Measurements from ENCODE around the gene SHISAL1. TPM values are rescaled to one million over a fixed set of nuclear protein-coding genes. Genes with fewer than 3 reads are reported as not detected.

SHISAL1 gene
- total and polyA plus RNA-seq, 2 donors (not counting 1 experiment from before 2014, with no cell fraction given) = not detected

DNA sequence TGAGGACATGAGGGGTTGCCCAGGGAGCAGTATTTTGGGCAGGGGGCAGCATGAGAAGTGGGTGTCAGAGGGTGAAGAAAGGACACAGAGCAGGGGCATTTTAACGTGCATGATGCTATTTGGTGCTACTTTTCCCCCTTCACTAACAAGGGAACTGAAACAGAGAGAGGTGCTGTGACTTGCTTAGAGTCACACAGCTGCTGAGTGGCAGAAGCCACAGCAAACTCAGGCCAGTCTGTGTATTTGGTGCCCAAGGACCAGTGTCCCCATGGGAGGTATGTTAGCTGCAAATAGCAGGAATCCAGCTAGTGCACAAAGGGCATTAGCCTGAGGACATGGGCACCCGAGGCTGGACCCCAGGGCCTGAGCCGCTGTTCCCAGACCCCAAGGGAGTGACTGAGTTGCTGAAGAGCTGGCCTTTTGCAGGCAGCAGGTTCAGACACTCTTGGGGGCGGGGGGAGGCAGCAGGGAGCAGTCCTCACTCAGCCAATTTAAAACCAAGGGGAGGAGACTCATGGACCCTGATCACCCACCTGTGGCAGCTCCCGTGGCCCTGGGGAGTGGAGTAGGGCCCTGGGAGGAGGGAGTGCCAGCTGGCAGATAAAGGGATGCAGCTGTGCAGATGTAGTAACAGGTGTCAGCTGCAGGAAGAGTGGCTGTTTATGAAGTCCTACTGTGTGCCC, 117.4 kb downstream of the SHISAL1 start:
- Histone ChIP-seq H3K4me3 (ENCODE audit: control extremely low read depth in 1 of 5, extremely low read depth in 1 of 5, insufficient read depth in 1 of 5, low read depth in 2 of 5, low read length in 4 of 5) (no peak overlapping the region), H3K4me1 (ENCODE audit: control insufficient read depth in 2 of 2, insufficient read depth in 2 of 2, low read length in 2 of 2) (peaks cover 23 to 34% of the 10 kb centered on the region in 2 donors), H3K9me3 (ENCODE audit: control extremely low read depth in 1 of 3, control insufficient read depth in 2 of 3, insufficient read depth in 1 of 3, low read length in 2 of 3) (peaks cover 0 to 6% (median 0%) of the 10 kb centered on the region in 3 donors), H2AFZ (ENCODE audit: insufficient read depth, low read depth, low read length, poor library complexity, severe bottlenecking) (no peak overlapping the region), H3K79me2 (ENCODE audit: control insufficient read depth, insufficient read depth, low read length) (peaks cover 39% of the 10 kb centered on the region), H3K27me3 (replicated peaks in 1 of 4; ENCODE audit: control extremely low read depth in 1 of 4, control insufficient read depth in 3 of 4, insufficient read depth in 4 of 4, low read length in 3 of 4) (no peaks in the 10 kb centered on the region), H3K27ac (ENCODE audit: low read length in 2 of 2) (no peak overlapping the region), H3K9ac (ENCODE audit: low read length) (no peak overlapping the region), H4K20me1 (ENCODE audit: control insufficient read depth, insufficient read depth, low read length, poor library complexity, severe bottlenecking) (peaks cover 93% of the 10 kb centered on the region), H3K36me3 (replicated peaks in 1 of 2; ENCODE audit: control extremely low read depth in 1 of 2, control insufficient read depth in 1 of 2, extremely low read depth in 1 of 2, insufficient read depth in 2 of 2, low read length in 1 of 2) (peaks cover 0 to 70% of the 10 kb centered on the region in 2 experiments), H3K4me2 (replicated peaks; ENCODE audit: low read depth, low read length, poor library complexity, severe bottlenecking) (no peak overlapping the region)
- TF ChIP-seq, protein P1, sequence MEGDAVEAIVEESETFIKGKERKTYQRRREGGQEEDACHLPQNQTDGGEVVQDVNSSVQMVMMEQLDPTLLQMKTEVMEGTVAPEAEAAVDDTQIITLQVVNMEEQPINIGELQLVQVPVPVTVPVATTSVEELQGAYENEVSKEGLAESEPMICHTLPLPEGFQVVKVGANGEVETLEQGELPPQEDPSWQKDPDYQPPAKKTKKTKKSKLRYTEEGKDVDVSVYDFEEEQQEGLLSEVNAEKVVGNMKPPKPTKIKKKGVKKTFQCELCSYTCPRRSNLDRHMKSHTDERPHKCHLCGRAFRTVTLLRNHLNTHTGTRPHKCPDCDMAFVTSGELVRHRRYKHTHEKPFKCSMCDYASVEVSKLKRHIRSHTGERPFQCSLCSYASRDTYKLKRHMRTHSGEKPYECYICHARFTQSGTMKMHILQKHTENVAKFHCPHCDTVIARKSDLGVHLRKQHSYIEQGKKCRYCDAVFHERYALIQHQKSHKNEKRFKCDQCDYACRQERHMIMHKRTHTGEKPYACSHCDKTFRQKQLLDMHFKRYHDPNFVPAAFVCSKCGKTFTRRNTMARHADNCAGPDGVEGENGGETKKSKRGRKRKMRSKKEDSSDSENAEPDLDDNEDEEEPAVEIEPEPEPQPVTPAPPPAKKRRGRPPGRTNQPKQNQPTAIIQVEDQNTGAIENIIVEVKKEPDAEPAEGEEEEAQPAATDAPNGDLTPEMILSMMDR (IDR thresholded peaks at IDR 0.05) = no peak
- TF ChIP-seq EZH2 (IDR thresholded peaks at IDR 0.05; ENCODE audit: borderline replicate concordance, insufficient read depth, low read depth, low read length, poor library complexity, severe bottlenecking) = no peak
- ATAC-seq (ENCODE audit: low read depth) (no peak), DNase-seq (no peak)
- Mint-ChIP-seq H3K4me1 (peaks cover 46% of the 10 kb centered on the region), H3K9me3 (ENCODE audit: insufficient read depth) (no peaks in the 10 kb centered on the region), H3K4me3 (no peak overlapping the region), H3K27ac (no peak overlapping the region), H3K27me3 (no peaks in the 10 kb centered on the region)
- intact Hi-C loops (cut with micrococcal nuclease) = no loop called here
- CTCF ChIA-PET = interaction anchor here (1.2 to 1.9 kb wide), 2 partner anchors 12 to 202 kb away, joined by 3 to 7 read pairs; no protein-coding TSS in a partner anchor
- POLR2A ChIA-PET = no interaction called here
- 63% methylated on average over 3 of the region's 5 CpGs for WGBS (ENCODE audit: insufficient coverage)

DNA sequence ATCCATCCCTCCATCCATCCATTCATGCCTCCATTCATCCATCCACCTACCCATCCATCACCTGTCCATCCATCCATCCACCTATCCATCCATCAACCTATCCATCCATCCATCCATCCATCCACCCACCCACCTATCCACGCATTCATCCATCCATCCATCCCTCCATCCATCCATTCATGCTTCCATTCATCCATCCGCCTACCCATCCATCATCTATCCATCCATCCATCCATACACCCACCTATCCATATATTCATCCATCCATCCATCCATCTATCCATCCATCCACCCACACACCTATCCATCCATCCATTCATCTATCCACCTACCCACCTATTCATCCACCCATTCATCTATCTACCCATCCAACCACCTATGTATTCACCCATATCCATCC, 118.2 kb downstream of the SHISAL1 start:
- ATAC-seq (ENCODE audit: low read depth) (no peak), DNase-seq (no peak)
- no peak overlapping the region for H3K27ac Mint-ChIP-seq
- TF ChIP-seq, protein P1 (IDR thresholded peaks at IDR 0.05) = no peak
- TF ChIP-seq EZH2 (IDR thresholded peaks at IDR 0.05; ENCODE audit: borderline replicate concordance, insufficient read depth, low read depth, low read length, poor library complexity, severe bottlenecking) = no peak
- Histone ChIP-seq H3K27me3 (replicated peaks in 1 of 4; ENCODE audit: control extremely low read depth in 1 of 4, control insufficient read depth in 3 of 4, insufficient read depth in 4 of 4, low read length in 3 of 4) (no peaks in the 10 kb centered on the region), H3K79me2 (ENCODE audit: control insufficient read depth, insufficient read depth, low read length) (peaks cover 36% of the 10 kb centered on the region), H3K4me2 (replicated peaks; ENCODE audit: low read depth, low read length, poor library complexity, severe bottlenecking) (no peak overlapping the region), H3K9ac (ENCODE audit: low read length) (no peak overlapping the region), H3K9me3 (ENCODE audit: control extremely low read depth in 1 of 3, control insufficient read depth in 2 of 3, insufficient read depth in 1 of 3, low read length in 2 of 3) (peaks cover 0 to 6% (median 0%) of the 10 kb centered on the region in 3 donors), H3K4me3 (ENCODE audit: control extremely low read depth in 1 of 5, extremely low read depth in 1 of 5, insufficient read depth in 1 of 5, low read depth in 2 of 5, low read length in 4 of 5) (no peak overlapping the region), H3K27ac (ENCODE audit: low read length in 2 of 2) (no peak overlapping the region), H4K20me1 (ENCODE audit: control insufficient read depth, insufficient read depth, low read length, poor library complexity, severe bottlenecking) (peaks cover 90% of the 10 kb centered on the region), H3K36me3 (replicated peaks in 1 of 2; ENCODE audit: control extremely low read depth in 1 of 2, control insufficient read depth in 1 of 2, extremely low read depth in 1 of 2, insufficient read depth in 2 of 2, low read length in 1 of 2) (peaks cover 0 to 63% of the 10 kb centered on the region in 2 experiments), H2AFZ (ENCODE audit: insufficient read depth, low read depth, low read length, poor library complexity, severe bottlenecking) (no peak overlapping the region), H3K4me1 (ENCODE audit: control insufficient read depth in 2 of 2, insufficient read depth in 2 of 2, low read length in 2 of 2) (peaks cover 24 to 42% of the 10 kb centered on the region in 2 donors)
- peaks cover 54% of the 10 kb centered on the region for H3K4me1 Mint-ChIP-seq
- ChIA-PET CTCF (interaction anchor here (1.9 kb wide), 1 partner anchor 202 kb away, joined by 7 read pairs; no protein-coding TSS in a partner anchor), POLR2A (no interaction called here)
- intact Hi-C loops (cut with micrococcal nuclease) = no loop called here
- H3K9me3 Mint-ChIP-seq (ENCODE audit: insufficient read depth) = no peaks in the 10 kb centered on the region
- 100% methylated on average over 2 of the region's 2 CpGs for WGBS (ENCODE audit: insufficient coverage)
- H3K4me3 Mint-ChIP-seq = no peak overlapping the region
- H3K27me3 Mint-ChIP-seq = no peaks in the 10 kb centered on the region
